Fibroblast of lung (primary cell): ENCODE results near the gene APOA4.

Experiments used
- EZH2 ChIP-seq: IDR thresholded peaks from 2 replicates; pipeline ENCODE4 v1.5.1; 2012; ENCODE audit warnings: low read length, control low read depth, mild to moderate bottlenecking; ENCODE audit errors: missing control alignments
- TF ChIP-seq, protein P1 (sequence below), 2 donors: IDR thresholded peaks in 1 of 2; conservative IDR thresholded peaks in 1 of 2; 1 replicate in 1 of 2; 2 replicates in 1 of 2; pipeline ENCODE4 v1.5.1; 2011 to 2012; ENCODE audit warnings: low read length in 2 of 2, control low read depth in 1 of 2, inconsistent platforms in 1 of 2, low read depth in 1 of 2, mild to moderate bottlenecking in 1 of 2

DNA sequence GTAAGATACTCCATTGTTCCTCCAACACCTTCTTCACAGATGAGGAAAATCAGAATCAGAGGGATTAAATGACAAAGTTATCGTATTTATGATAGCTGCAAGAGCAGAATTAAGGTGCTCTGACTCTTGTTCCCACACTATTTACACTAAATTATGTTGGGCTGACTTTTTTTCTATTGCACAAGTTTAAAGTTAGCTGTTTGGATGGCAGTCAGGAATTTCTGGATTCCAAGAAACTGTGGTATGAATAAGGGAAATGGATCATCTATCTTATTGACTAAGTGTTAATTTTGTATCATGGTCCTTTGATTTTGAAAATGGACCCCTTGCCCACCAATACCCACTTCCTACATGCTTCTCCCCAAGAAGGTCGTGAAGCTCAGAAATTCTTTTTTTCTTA lies 34.2 kb upstream of the APOA4 start:
- TF ChIP-seq, protein P1, sequence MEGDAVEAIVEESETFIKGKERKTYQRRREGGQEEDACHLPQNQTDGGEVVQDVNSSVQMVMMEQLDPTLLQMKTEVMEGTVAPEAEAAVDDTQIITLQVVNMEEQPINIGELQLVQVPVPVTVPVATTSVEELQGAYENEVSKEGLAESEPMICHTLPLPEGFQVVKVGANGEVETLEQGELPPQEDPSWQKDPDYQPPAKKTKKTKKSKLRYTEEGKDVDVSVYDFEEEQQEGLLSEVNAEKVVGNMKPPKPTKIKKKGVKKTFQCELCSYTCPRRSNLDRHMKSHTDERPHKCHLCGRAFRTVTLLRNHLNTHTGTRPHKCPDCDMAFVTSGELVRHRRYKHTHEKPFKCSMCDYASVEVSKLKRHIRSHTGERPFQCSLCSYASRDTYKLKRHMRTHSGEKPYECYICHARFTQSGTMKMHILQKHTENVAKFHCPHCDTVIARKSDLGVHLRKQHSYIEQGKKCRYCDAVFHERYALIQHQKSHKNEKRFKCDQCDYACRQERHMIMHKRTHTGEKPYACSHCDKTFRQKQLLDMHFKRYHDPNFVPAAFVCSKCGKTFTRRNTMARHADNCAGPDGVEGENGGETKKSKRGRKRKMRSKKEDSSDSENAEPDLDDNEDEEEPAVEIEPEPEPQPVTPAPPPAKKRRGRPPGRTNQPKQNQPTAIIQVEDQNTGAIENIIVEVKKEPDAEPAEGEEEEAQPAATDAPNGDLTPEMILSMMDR (conservative IDR thresholded peaks at IDR 0.05 in 1 of 2, IDR thresholded peaks at IDR 0.05 in 1 of 2; ENCODE audit: low read depth in 1 of 2, low read length in 2 of 2), result no peak
- TF ChIP-seq EZH2, result no peak
